GM13976 (cell line): ENCODE results near the gene NFIL3.
A peak's percentile ranks its signal among the peaks of the same experiment; 100 is the strongest.
"Not testable (repeated sequence)": the region's sequence is repeated elsewhere in the genome, so short reads cannot be mapped to it uniquely, and the experiment has no call there.

ENCODE experiments used
- DNase-seq: peaks from one replicate; pipeline ENCODE4 v3.0.0; 2012; ENCODE audit warnings: low spot score
- in situ Hi-C: fragments of 300-500 bp; cut with MboI; formaldehyde crosslinking; loops from one replicate; pipeline ENCODE4 v1.12.0; 2022; ENCODE audit warnings: low sequenced_read_pairs, mixed read lengths, inconsistent platforms; ENCODE audit not compliant: unreplicated experiment
- TF ChIP-seq, protein P1 (sequence below): IDR thresholded peaks from 2 replicates; pipeline ENCODE4 v1.5.1; 2012; ENCODE audit warnings: borderline replicate concordance, mild to moderate bottlenecking; ENCODE audit not compliant: insufficient read depth; ENCODE audit errors: extremely low read depth, missing control alignments, control extremely low read depth

Gene NFIL3

DNA sequence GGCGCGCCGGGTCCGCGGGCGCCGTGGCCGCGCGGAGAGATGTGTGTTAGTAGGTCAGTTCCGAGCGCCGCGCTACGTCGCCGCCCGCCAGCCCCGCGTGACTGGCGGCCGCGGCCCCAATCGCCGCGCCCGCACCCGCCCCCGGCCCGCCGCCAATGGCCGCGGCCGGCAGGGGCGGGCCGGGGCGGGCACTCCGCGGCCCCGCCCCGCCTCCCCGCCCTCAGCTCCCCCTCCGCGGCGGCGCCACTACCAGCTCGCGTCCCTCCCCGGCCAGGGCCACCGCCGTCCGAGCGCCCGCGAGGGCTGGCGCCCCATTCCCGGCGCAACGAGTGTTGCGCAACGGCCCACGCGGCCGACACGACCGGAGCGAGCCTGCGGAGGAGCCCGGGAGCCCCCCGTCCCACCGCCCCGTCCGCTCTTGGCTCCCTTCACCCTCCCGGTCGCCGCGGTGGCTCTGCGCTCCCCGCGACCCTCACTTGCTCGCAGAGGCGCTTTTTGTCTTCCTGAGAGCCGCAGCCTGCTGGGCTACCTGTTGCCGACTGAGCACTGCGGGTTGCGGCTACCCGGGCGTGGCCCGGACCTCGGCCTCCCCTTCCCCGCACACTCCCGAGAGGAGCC, at the start of gene NFIL3:
Gene NFIL3, minus strand, starts transcription at position 48 of the 618 bp plus-strand sequence. CDS start 13,098 bp downstream, outside the sequence.
- in situ Hi-C loops, result loop anchor here (10.0 kb wide), 1 partner anchor 379 kb away; no protein-coding TSS in a partner anchor
- DNase-seq, result peak; percentile 93
- TF ChIP-seq, protein P1, sequence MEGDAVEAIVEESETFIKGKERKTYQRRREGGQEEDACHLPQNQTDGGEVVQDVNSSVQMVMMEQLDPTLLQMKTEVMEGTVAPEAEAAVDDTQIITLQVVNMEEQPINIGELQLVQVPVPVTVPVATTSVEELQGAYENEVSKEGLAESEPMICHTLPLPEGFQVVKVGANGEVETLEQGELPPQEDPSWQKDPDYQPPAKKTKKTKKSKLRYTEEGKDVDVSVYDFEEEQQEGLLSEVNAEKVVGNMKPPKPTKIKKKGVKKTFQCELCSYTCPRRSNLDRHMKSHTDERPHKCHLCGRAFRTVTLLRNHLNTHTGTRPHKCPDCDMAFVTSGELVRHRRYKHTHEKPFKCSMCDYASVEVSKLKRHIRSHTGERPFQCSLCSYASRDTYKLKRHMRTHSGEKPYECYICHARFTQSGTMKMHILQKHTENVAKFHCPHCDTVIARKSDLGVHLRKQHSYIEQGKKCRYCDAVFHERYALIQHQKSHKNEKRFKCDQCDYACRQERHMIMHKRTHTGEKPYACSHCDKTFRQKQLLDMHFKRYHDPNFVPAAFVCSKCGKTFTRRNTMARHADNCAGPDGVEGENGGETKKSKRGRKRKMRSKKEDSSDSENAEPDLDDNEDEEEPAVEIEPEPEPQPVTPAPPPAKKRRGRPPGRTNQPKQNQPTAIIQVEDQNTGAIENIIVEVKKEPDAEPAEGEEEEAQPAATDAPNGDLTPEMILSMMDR, result no peak

GRCh38 chr9:91471524-91471923, 47.9 kb upstream of the NFIL3 start:
- in situ Hi-C loops, DNase-seq: not testable (repeated sequence)

DNA sequence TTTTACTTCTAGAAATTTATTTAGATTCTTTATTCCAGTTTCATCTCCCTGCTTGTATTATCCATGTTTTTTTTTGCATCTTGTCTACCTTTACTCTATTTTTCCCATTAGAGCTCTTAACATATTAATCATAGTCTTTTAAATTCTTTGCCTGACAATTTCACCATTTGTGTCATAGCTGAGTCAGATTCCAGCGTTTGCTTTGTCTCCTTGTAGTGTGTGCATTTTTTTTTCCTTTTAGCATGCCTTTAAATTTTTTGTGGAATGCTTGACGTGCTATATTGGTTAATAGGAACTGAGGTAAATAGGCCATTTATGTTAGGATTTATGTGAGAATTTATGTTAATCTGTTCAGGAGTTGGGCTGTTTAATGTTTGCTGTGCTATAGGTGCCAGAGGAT, 41.8 kb upstream of the NFIL3 start:
- DNase-seq, result no peak
- TF ChIP-seq, protein P1, result no peak
- in situ Hi-C loops, result no loop called here

DNA sequence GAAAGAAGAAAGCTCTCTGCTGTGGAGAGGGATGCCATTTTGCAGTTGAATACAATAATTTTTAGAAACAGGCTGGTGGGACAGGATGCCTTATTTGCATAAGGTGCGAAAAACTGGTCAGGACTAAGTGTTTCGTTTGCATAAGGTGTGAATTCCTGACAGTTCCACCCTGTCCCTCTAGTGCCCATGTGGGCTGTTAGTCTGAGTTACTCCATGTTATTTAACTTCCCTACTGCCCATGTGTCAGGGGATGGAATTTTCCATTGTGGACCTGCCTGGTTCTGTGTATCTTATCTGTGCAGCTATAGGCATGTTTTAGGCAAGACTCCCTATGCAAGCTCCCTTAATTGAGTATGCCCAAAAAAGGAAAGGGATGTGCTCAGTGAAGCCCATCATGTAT, 35.3 kb upstream of the NFIL3 start:
- TF ChIP-seq, protein P1, result no peak
- DNase-seq, result no peak
- in situ Hi-C loops, result no loop called here

DNA sequence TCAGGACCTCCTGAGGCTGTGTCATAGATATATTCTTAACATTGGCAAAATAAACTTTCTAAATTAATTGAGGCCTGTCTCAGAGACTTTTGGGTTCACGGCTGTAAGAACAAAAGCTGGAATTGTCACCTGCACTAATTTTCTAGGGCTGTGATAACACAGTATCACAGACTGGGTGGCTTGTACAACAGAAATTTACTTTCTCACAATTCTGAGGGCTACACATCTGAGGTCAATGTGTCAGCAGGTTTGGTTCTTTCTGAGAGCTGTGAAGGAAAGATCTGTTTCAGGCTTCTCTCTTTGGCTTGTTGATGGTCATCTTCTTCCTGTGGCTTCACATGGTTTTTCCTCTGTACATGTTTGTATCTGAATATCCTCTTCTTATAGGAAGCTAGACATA, 29.2 kb upstream of the NFIL3 start:
- no peak for DNase-seq
- TF ChIP-seq, protein P1, result no peak
- in situ Hi-C loops, result no loop called here

DNA sequence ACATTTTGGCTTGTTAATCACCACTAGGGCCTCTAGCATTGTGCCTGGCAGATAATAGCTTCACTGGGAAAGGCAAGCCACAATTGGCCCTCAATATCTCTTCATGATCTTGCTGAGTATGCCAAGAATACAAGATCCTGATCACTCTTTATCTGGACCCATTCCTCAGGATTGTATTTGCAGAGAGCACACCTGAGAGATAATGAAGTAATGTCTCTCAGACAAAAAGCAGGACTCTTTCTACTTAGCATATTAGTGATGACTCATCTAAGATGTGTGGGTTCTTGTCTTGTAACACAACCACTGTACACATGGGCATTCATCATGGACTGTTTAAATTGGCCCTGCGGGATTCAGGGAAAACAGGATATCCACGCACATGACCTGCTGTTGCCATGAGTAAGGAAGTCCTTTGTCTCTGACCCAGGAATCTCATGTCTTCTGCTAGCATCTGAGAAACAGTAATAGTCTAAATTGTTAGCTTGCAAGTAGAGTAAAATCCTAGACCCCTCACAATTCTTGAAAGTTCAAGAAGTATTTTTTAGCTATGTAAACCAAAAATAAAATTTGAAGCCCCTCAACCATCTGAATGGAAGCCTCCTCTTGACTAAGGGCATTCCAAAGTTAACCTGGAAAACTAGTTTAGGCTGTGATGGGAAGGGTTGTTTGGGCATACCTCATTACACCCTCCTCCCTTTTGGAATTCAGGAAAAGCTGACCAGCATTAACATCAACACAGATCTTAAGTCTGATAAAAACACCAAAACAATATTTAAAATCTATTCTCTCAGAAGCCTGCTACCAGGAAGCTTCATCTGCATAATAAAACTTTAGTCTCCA, 28.0 kb upstream of the NFIL3 start:
- in situ Hi-C loops, result no loop called here
- TF ChIP-seq, protein P1, result no peak
- no peak for DNase-seq

DNA sequence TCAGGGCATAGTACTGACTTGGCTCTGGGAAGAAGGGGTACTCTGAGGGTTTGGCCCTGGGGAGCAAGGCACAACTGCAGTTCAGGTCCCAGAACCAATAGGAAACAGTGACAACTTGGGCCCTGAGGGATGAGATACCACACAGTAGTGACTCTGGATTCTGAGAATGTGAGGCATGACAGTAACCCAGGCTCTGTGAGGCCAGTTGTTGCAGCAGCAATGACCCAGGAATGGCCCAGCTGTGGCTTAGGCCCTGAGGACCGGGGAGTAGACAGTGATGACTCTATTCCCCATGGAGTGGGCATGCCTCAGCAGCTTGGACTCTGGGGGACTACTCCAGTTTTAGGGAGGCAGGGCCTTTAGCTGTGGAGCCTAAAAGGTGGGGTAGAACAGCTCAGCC, 21.5 kb upstream of the NFIL3 start:
- TF ChIP-seq, protein P1, result no peak
- in situ Hi-C loops, result no loop called here
- DNase-seq, result no peak
